ENCODE measurements around the gene SLC35E1.
"Not testable (repeated sequence)": the region's sequence is repeated elsewhere in the genome, so short reads cannot be mapped to it uniquely, and the experiment has no call there.

Gene SLC35E1

GRCh38 chr19:16543734-16544133 is 28.5 kb downstream of the SLC35E1 start:
- not testable (repeated sequence) for DNase-seq (ENCODE audit: low read depth)

- no peak for DNase-seq (ENCODE audit: low read depth)
Observed at GRCh38 chr19:16542910-16543472, 29.2 kb downstream of the SLC35E1 start.

GRCh38 chr19:16542045-16542909 is 29.9 kb downstream of the SLC35E1 start, which contains the start of gene CHERP:
Gene CHERP, minus strand, starts transcription at chr19:16542437. Its CDS starts 59 bp downstream, at chr19:16542378.
- DNase-seq (ENCODE audit: low read depth) = peak; percentile 89

GRCh38 chr19:16541526-16542044 is 30.6 kb downstream of the SLC35E1 start:
- DNase-seq (ENCODE audit: low read depth) = no peak

GRCh38 chr19:16540948-16541347 is 31.3 kb downstream of the SLC35E1 start:
- no peak for DNase-seq (ENCODE audit: low read depth)

- DNase-seq (ENCODE audit: low read depth) = no peak
Observed at GRCh38 chr19:16537111-16537510, 35.1 kb downstream of the SLC35E1 start.

GRCh38 chr19:16536130-16536529 is 36.1 kb downstream of the SLC35E1 start:
- no peak for DNase-seq (ENCODE audit: low read depth)

GRCh38 chr19:16535381-16535780 is 36.8 kb downstream of the SLC35E1 start:
- no peak for DNase-seq (ENCODE audit: low read depth)

GRCh38 chr19:16532440-16533234 is 39.6 kb downstream of the SLC35E1 start:
- no peak for DNase-seq (ENCODE audit: low read depth)

- DNase-seq (ENCODE audit: low read depth) = no peak
Observed at GRCh38 chr19:16531380-16531669, 40.9 kb downstream of the SLC35E1 start.

- no peak for DNase-seq (ENCODE audit: low read depth)
Observed at GRCh38 chr19:16530540-16531379, 41.5 kb downstream of the SLC35E1 start.

GRCh38 chr19:16529466-16530144 is 42.6 kb downstream of the SLC35E1 start:
- no peak for DNase-seq (ENCODE audit: low read depth)

GRCh38 chr19:16527971-16528521 is 44.2 kb downstream of the SLC35E1 start:
- no peak for DNase-seq (ENCODE audit: low read depth)

- no peak for DNase-seq (ENCODE audit: low read depth)
Observed at GRCh38 chr19:16527334-16527935, 44.8 kb downstream of the SLC35E1 start.

GRCh38 chr19:16525751-16526481 is 46.3 kb downstream of the SLC35E1 start:
- DNase-seq (ENCODE audit: low read depth) = no peak

GRCh38 chr19:16524991-16525734 is 47.1 kb downstream of the SLC35E1 start:
- no peak for DNase-seq (ENCODE audit: low read depth)

GRCh38 chr19:16522559-16523377 is 49.4 kb downstream of the SLC35E1 start:
- DNase-seq (ENCODE audit: low read depth) = no peak

GRCh38 chr19:16521715-16522289 is 50.4 kb downstream of the SLC35E1 start:
- DNase-seq (ENCODE audit: low read depth) = no peak
